MV-4-11 (cell line): ENCODE results near the gene RIMBP2.

Experiments
- DNase-seq: peaks from one replicate; lab custom pipeline; 2025; lab: John Stamatoyannopoulos, UW

The RIMBP2 gene

DNA sequence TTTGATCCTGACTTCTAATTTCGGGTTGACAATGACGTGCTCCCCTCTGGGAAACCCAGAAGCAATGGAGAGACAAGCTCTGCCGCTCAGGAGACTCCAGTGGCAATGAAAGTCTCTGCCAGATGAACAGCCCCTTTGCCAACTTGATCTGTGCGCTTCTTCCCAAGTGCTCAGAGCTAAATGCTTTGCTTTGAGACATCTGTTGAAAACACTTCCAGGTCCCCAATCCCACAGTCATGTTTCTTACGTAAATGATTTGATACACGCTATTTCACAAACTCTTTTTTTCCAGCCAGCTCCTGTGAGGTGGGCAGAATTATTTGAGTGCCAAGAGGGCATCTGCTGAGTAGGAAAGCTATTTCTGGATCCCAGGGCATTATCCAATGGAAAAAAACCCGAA, 147.6 kb downstream of the RIMBP2 start:
- no peak for DNase-seq

GRCh38 chr12:130568041-130568440, 148.1 kb downstream of the RIMBP2 start:
- DNase-seq: no peak

- DNase-seq: no peak
These were observed 149.5 kb downstream of the RIMBP2 start for GRCh38 chr12:130566446-130567155.

DNA sequence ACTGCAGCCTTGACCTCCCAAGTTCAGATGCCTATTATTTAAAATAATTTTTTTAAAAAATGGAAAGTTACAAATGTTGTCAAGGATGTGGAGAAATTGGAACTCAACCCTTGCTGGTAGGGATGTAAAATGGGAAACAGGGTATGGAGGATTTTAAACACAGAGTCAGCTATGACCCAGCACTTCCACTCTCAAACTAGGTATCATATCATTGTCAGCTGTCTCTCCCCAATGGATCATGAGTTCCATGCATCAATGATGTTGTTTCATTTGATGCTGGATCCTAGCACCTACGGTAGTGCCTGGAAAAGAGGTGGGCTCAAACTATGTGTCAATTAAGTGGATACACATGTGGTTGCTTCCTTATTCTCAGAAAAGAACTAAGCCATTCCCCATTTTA, 150.9 kb downstream of the RIMBP2 start:
- DNase-seq: no peak

DNA sequence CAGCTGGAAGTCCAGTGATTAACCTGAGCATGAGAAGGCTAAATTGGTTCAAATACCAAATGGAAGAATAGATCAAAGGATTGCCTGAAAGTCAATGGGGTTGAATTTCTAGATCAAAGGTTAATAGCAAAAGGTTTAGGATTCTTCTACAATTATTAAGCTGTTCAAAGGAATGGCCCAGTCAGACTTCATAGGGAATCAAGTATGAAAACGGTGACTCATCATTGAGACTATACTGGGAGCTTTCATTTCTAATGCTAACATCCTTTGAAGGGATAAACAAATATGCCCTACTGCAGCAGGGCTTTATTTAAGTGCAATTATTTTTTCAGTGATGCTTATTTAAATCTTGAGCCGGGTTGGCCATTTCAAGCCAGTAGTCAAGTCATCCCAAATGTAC, 152.8 kb downstream of the RIMBP2 start:
- DNase-seq: no peak

DNA sequence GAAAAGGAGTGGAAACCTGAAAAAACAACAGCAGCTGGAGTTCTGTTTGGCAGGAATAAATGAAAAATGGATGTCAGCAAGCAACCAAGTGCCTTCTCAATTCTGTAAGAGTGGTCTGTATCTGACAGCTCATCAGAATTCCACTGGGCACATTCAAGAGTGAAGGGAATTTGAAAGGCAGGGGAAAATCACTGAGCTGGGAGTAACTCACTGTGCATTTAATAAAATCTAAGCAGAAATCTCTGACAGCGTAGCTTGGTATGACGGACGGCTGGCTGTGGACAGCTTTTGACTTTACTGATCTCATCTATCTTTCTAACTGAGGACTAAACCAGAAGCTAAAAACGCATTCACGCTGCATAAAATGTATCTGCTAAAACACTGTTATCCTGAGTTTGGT, 153.4 kb downstream of the RIMBP2 start:
- no peak for DNase-seq

DNA sequence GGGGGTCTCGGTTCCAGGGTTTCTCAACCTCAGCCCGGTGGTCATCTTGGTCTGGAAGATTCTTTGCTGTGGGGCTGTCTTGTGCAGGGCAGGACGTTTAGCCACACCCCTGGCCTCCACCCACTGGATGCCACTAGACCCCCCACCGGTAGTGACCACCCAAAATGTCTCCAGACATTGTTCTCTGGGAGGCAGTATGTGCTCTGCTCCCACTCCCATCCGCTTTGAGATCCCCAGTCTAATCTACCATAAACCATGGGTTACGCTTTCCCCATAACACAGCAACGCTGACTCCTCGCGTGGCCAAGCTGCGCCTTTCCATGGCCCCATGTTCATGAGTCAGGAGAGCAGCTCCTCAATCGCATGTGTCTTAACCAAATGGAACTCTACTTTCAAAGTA, 155.8 kb downstream of the RIMBP2 start:
- no peak for DNase-seq

GRCh38 chr12:130559806-130560205, 156.3 kb downstream of the RIMBP2 start:
- DNase-seq: no peak

- DNase-seq: no peak
These were observed 158.0 kb downstream of the RIMBP2 start for GRCh38 chr12:130557886-130558765.

DNA sequence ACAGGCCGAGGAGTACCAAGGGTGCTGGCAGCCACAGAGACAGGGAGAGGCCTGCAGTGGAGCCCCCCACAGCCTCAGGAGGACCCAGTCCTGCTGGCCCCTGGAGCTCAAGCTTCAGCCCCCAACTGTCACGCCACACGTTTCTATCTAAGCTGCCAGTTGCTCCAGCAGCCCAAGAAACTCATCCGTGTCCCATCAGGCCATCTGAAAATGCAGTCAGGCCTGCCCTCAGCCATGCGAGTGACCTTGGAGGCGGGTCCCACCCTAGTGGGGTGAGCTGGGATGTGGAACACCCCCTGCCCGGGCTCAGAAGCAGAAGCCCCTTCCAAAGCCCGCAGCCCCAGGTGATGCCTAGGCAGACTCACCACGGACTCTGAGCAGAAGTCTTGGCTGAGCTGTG, 158.9 kb downstream of the RIMBP2 start:
- no peak for DNase-seq

GRCh38 chr12:130556486-130557055, 159.5 kb downstream of the RIMBP2 start:
- DNase-seq: no peak

GRCh38 chr12:130555628-130556485, 160.2 kb downstream of the RIMBP2 start:
- DNase-seq: no peak

DNA sequence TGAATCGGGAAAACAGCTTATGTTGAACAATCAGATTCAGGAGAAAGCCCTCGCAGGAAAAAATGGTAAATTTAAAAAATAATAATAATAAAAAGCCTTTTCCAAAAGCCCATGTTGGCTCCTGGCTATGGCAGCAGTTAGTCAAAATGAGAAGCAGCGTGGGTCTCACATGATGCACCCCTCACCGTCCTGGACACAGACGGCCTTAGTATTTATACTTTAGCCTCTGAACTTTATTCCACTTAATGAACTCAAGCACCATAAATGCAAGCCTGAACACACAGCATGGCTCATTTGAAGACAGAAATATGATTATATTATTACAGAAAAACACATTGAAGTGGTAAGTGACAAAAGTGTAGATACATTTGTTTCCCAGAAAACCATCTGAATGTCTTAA, 160.9 kb downstream of the RIMBP2 start:
- no peak for DNase-seq

DNA sequence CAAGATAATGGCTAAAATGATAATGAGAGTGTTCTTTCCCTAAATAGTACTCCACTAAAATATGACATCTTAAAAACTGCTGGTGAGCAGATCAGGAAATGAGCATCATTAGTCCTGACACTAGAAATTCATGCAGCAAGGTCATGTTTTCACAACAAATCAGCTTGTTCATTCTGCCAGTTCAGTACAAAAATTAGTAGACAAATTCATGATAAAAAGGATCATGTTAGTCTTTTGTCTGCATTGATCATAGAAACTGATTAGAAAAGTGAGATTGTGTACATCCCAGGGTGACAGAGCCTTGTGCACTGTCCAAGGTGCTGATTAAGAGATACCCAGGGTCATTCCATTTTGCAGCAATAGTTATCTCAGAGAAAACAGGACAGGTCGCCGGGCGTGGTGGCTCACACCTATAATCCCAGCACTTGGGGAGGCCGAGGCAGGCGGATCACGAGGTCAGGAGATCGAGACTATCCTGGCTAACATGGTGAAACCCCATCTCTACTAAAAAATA, 163.6 kb downstream of the RIMBP2 start:
- no peak for DNase-seq

DNA sequence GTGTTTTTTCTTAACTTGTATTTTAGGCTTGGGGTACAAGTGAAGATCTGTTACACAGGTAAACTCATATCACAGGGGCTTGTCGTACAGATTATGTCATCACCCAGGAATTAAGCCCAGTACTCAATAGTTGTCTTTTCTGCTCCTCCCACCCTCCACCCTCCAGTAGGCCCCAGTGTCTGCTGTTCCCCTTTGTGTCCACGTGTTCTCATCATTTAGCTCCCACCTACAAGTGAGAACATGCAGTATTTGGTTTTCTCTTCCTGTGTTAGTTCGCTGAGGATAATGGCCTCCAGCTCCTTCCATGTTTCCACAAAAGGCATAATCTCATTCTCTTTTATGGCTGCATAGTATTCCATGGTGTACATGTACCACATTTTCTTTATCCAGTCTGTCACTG, 166.7 kb downstream of the RIMBP2 start:
- no peak for DNase-seq

DNA sequence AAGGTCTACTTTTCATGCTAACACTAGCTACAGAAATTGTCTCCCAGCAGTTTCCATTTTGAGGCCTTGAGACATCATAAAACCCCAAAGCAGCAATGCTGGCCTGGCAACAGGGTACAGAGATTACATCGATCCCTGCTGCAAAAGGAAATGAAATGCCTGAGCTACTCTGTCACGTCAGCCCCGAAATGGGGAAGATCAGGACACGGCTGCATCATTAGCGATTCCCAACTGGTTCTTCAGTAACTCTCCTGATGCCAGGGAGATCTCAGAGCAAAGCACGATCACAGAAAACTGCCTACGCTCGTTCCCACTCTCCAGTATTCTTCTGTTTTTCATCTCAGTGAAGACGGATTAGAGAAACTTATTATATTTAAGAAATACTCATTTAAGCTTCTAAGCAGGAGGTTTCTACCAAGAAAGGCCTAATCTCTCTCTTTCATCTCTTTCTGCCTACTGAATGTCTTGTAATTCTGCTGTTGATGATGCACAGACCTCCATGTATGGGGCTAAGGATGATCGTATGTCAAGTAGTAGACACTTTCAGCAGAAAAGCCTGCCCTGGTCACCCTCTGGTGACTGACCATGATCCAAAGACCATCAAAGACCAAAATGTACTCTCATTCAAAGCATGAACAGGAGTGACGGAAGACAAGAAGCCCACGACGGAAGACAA, 168.5 kb downstream of the RIMBP2 start:
- no peak for DNase-seq

GRCh38 chr12:130546494-130546893, 169.6 kb downstream of the RIMBP2 start:
- no peak for DNase-seq

DNA sequence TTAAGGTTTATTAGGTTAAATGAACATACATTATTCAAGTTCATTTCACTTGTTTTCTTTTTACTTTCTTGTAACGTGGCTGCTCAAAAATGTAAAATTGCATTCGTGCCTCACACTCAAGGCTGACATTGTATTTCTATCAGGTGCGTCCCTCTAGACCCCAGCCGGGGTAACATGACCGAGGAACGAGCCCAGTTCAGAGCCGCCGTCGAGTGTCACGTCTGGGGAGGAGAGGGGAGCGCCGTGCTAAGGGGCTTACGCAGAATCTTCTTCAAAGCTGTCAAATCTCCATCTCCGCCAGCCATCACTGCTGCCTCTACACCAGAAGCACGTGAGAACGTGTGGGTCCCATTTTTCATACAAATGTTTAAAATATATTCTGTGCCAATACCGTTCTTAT, 170.6 kb downstream of the RIMBP2 start:
- DNase-seq: no peak

DNA sequence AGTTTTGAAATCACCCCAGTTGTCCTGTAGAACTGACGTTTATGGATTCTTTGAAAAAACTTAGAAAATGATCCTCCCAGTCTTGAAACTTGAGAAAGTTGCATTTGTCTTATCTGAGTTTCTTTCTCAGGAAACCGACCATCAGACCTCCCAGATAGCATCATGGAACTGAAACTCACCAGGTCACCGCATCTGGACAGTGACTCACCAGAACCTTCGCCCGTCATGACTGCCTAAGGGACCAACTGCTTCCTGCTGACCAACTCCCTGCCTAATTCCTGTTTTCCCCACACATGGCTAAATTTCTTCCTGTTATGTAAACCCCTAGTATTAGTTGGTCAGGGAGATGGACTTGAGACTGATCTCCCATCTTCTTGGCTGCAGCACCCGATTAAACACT, 175.7 kb downstream of the RIMBP2 start:
- peak; percentile 7 for DNase-seq

DNA sequence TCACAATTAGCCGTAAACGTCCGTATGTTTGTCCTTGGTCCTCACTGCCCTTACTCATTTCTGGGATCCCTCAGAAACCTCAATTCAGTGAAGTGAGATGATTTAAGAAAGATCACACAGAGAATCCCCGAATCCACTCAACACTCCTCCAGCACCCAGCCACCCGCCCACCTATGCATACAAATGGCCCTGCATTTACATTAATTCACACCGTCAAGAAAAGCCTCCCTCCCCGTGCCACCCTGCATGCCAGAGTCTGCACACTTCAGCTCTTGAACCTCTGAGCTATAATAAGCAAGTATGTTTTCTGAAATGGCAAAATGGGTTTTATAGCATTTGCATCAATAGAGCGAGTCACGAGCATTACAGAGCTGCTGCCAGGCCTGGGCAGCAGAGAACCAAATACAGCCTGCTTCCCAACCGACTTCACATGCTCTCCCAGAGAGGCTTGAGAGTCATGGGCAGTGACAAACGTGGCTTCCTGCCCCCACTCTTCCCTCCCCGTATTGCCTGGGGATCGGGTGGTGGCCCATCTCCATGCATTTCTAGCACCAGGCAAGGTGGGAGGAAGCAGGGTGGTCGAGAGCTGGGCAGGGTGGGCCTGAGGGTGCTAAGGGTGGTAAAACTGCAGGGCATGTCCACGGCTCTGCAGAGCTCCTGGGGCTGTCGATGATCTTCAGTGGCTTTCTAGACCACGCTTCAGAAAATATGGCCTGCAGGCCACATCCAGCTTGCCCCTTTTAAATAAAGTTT, 177.6 kb downstream of the RIMBP2 start:
- no peak for DNase-seq

DNA sequence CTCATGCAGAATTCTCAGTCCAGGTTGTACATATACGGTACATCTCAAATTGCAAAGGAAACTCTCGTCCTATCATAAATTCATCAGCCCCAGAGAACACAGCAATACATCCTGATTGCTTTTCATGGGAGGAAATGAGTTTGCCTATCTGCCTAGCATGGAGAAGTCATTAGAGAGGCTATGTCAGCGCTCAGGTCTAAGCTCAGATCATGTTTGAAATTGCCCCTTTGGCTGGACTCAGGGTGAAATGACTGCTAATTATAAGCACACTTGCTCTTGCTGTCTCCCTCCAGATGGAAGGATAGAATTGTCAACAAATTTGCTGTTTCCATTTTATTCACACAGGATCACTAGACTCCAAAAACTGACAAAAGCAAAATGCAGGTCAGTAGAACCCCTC, 178.4 kb downstream of the RIMBP2 start:
- no peak for DNase-seq
